Myocyte (in vitro differentiated cells): ENCODE results near the gene RNF225. TPM values are rescaled to one million over a fixed set of nuclear protein-coding genes. Genes with fewer than 3 reads are reported as not detected.
"Not testable (repeated sequence)": the region's sequence is repeated elsewhere in the genome, so short reads cannot be mapped to it uniquely, and the experiment has no call there.

ENCODE experiments used
- DNase-seq: peaks from one replicate; pipeline ENCODE4 v3.0.0-alpha.2; 2012; ENCODE audit warnings: low read depth
- microRNA-seq: library from miRNA; unstranded; fragments of <30 nt; microRNA quantifications from one replicate; pipeline ENCODE4, GENCODE V29; 2016
- total RNA-seq: library from RNA; depleted of rRNA; stranded (reverse); fragments of >200 nt; gene quantifications from 2 replicates; pipeline ENCODE4 v1.2.3, GENCODE V29; 2014

RNF225 gene
- total RNA-seq, 1 donor from 2014 or later = not detected

DNA sequence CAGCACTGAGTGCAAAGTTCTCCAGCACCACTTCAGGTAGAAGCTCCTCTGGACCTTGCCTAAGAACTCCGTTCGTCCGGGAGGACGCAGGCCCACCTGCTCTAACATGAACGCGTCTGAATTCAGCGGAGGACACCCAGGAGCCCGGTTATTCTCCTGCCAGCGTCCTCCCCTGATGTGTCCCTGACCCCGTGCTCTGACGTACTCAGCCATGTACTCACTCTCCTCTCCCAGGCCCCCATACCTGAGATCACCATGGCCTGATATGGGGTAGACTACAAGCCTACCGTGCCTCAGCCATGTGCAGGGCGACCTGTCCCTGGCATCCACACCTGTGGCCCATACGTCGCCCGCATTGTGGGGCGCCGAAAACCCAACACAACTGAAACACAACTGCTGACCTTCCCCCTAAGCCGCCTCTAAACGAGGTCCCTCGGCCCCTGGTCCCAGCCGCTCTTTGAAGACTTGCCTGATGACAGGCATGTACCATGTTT, 12.2 kb downstream of the RNF225 start:
- no peak for DNase-seq

DNA sequence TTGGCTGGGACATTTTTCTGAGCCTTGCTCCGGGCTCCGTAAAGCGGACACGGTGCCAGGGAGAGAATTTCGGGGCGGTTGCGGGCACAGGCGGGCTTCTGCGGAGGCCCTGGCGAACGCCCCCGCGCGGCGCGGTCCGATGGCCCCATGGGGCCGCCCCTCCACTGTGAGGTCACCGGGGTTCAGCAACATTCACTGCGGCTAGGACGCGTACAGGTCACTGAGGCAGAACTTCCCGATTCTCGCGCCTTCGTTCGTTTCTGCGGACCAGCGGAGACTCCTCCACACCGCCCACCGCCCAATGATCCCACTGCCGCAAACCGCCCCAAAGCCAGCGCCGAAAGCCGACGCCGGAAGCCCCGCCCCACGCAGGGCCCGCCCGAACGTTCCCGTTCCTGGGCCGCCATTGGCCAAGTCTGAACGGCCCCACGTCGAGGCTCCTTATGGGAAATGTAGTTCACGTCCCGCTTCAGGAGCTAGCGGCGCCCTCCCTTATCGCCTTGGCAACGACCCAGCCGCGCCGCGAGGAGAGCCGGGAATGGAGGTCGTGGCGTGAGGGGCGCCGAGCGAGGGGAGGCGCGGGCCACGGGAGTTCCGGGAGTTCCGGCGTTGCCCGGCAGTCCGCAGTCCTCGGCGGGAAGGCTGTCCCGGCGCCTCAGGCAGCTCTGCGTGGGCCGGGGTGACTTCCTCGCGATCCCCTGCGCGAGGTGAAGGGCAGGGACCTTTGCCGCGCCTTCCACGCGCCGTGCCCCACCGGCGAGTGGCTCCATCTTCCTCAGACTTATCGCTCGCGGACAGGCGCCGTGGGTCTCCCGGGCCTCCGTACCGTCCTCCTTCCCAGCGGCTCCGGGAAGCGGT, 12.9 kb downstream of the RNF225 start, which contains the start of gene ZNF584:
Gene ZNF584 (plus strand): TSS at position 498 of the 858 bp plus-strand sequence. CDS start 499 bp downstream, outside the sequence.
- peak; percentile 97 for DNase-seq

- DNase-seq = peak; percentile 45
Observed at GRCh38 chr19:58409010-58409790, 13.7 kb downstream of the RNF225 start.

DNA sequence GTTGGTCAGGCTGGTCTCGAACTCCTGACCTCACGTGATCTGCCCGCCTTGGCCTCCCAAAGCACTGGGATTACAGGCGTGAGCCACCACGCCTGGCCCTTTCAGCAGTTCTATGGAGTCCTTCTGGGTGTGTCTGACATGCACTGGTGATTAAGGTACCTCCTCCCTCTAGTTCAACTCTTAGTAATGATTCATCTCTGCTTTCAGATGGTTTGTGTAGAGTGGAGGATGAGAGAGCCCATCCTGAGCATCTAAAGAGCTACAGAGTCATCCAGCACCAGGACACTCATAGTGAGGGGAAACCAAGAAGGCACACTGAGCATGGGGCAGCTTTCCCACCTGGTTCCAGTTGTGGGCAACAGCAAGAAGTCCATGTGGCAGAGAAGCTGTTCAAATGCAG, 21.1 kb downstream of the RNF225 start:
- no peak for DNase-seq

DNA sequence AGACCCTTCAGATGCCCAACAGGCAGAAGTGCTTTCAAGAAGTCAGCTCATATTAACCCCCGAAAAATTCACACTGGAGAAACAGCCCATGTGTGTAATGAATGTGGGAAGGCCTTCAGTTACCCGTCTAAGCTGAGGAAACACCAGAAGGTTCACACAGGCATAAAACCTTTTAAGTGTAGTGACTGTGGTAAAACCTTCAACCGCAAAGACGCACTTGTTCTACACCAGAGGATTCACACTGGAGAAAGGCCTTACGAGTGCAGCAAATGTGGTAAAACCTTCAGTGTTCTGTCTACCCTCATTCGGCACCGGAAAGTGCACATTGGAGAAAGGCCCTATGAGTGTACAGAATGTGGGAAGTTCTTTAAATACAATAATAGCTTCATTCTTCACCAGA, 21.6 kb downstream of the RNF225 start:
- DNase-seq = no peak

DNA sequence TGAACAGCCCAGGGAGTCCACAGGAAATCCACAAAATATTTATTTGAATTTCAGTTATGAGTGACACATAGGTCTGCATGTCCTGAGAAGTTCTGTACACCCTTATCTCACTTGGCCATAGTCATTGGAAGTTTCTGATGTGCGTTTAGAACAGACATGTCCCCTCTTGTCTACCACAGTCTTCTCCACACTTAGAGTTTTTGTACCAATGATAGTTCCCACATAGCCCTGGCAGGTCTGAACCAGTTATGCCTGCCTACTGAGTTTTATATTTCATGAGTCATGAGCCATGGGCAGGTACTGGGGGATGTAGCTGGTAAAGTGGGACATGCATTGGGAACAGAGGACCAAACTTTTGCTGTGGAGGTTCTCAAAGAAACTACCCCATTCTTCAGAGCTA, 33.2 kb downstream of the RNF225 start:
- no peak for DNase-seq

DNA sequence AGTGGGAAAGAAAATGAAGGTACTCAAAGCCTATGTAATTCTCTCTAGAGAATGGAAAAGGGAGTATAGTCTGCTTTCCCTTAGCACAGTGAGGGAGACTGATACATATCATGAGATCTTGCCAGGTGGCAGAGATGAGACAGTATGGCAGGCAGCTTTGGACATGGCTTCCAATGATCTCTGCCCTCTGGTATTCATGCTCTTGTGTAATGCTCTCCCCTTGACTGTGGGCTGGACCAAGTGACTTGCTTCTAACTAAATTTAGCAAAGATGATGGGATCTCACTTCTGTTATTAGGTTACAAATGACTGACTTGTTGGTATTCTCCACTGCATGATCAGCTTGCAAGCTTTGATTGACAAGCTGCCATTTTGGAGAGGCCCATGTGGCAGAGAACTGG, 34.3 kb downstream of the RNF225 start:
- peak; percentile 13 for DNase-seq

GRCh38 chr19:58434217-58434616, 38.8 kb downstream of the RNF225 start:
- DNase-seq = no peak

DNA sequence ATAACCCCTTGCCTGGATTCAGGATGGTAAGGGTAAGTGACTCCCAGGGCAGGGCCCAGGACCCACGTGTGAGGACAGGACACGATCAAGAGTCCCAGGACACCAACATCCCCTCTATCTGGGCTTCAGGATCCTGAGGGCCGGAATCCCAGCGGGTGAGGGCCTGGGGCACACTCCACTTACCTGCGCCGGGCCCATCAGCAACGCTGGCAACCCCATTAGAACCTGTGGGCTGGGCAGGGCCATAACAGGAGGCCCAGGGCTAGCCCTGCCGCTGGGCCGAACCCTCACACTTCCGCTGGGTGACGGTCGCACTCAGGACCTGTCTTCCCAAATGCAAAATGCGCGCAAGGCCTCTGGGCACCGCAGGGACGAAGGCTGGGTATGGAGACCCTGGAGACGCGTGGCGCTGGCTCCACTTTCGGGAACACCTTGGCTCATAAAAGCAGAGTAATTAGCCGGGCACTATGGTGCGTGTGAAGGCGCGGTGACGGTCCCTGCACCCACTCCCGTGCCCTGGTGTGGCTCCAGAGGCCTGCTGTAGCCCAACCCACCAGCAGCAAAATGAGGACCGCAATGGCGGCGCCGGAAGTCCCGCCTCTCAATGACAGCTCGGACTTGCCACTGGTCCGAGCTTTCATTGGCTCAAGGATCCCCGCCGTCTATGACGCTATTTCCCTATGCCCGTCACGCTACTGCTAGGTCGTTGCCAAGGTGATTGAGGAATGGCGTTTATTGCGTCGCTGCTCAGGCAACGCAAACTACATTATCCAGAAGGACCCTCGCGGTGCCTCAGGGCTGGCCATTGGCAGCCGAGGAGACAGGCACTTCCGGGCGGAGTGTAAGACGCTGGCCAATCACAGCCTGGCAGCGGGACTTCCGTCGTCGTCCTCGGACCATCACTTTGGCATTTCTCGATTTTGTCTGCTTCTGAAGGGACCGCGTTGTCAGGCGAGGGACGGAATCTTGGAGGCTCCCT, 44.4 kb downstream of the RNF225 start, which contains the start of gene ZNF132:
Gene ZNF132 (minus strand): TSS at position 578 of the 979 bp plus-strand sequence. CDS start 332 bp downstream, at position 246.
- peak; percentile 100 for DNase-seq

GRCh38 chr19:58440556-58440955, 45.1 kb downstream of the RNF225 start:
- DNase-seq = no peak

DNA sequence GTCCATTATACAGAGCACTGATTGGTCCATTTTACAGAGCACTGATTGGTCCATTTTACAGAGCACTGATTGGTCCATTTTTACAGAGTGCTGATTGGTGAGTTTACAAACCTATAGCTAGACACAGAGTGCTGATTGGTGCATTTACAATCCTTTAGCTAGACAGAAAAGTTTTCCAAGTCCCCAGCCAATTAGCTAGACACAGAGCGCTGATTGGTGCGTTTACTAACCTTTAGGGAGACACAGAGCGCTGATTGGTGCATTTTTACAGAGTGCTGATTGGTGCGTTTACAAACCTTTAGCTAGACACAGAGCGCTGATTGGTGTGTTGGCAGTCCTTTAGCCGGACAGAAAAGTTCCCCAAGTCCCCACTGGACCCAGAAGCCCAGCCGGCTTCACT, 47.5 kb downstream of the RNF225 start:
- DNase-seq = not testable (repeated sequence)

Small RNA genes within 50 kb of the gene (microRNA-seq; reads per million reads assigned to microRNA genes)
- not detected for gene MIR4754

Other genes with a start within 250 kb of the RNF225 start
- 11.2 and 13.2 TPM in 2 replicates for gene ZNF329, start 244.9 kb upstream of the RNF225 start, total RNA-seq
- gene ZNF274, start 212.6 kb upstream of the RNF225 start, total RNA-seq = 13.8 and 15.2 TPM in 2 replicates
- 30.2 and 39.2 TPM in 2 replicates for gene ZNF544, start 166.7 kb upstream of the RNF225 start, total RNA-seq
- gene ZNF8, start 116.7 kb upstream of the RNF225 start, total RNA-seq = 7.6 and 8.0 TPM in 2 replicates
- 33.9 and 54.9 TPM in 2 replicates for gene ERVK3-1, start 90.3 kb upstream of the RNF225 start, total RNA-seq
- gene ZSCAN22, start 68.7 kb upstream of the RNF225 start, total RNA-seq = 2.8 and 3.5 TPM in 2 replicates
- gene A1BG, start 42.2 kb upstream of the RNF225 start, total RNA-seq = 31.5 and 49.6 TPM in 2 replicates
- gene ZNF497, start 32.9 kb upstream of the RNF225 start, total RNA-seq = 1.5 and 1.7 TPM in 2 replicates
- gene ZNF837, start 14.6 kb upstream of the RNF225 start, total RNA-seq = 5.5 and 5.8 TPM in 2 replicates
- gene RPS5, start 8.4 kb upstream of the RNF225 start, total RNA-seq = 1,152 and 1,471 TPM in 2 replicates
- 12.7 and 19.4 TPM in 2 replicates for gene ZNF584, start 13.0 kb downstream of the RNF225 start, total RNA-seq
- gene ZNF132, start 44.5 kb downstream of the RNF225 start, total RNA-seq = 6.1 and 6.9 TPM in 2 replicates
- gene ZNF324B, start 56.0 kb downstream of the RNF225 start, total RNA-seq = 6.8 and 8.3 TPM in 2 replicates
- gene ZNF324, start 71.4 kb downstream of the RNF225 start, total RNA-seq = 15.0 and 15.3 TPM in 2 replicates
- 12.6 and 14.1 TPM in 2 replicates for gene ZNF446, start 80.7 kb downstream of the RNF225 start, total RNA-seq
- gene SLC27A5, start 116.3 kb downstream of the RNF225 start, total RNA-seq = 2.9 and 4.5 TPM in 2 replicates
- gene ZBTB45, start 124.2 kb downstream of the RNF225 start, total RNA-seq = 7.2 and 10.9 TPM in 2 replicates
- gene TRIM28, start 148.4 kb downstream of the RNF225 start, total RNA-seq = 238 and 268 TPM in 2 replicates
- 120 and 132 TPM in 2 replicates for gene CHMP2A, start 159.4 kb downstream of the RNF225 start, total RNA-seq
- gene UBE2M, start 163.0 kb downstream of the RNF225 start, total RNA-seq = 76.1 and 92.4 TPM in 2 replicates
- 20.4 and 22.3 TPM in 2 replicates for gene MZF1, start 177.7 kb downstream of the RNF225 start, total RNA-seq